ENCODE measurements around the gene ATP8B4. TPM values are rescaled to one million over a fixed set of nuclear protein-coding genes. Genes with fewer than 3 reads are reported as not detected.

The ATP8B4 gene
- polyA plus RNA-seq, 3 donors = 6.1 to 9.6 (median 6.8) TPM

DNA sequence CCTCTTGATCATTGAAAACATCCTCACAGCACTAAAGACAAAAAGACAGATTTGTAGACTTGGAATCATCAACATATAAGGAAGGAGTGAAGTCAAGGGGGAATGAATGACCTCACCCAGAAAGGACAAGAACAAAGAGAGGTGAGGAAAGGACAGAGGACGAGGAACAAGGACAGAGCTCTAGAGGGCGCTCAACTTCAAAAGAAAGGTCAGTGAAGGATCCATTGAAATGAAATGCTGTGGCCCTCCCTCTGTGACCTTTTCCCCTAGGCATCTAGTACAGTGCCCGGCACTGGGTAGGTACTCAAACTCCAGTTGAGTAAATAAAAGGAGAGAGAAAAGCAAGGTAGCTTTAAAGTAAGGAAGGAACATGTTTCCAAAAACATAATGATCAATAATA lies 2.6 kb downstream of the ATP8B4 start:
- no peak overlapping the region for H3K4me3 ChIP-seq (replicated peaks in 1 of 3; ENCODE audit: low read depth in 2 of 3, low read length in 3 of 3)
- TF ChIP-seq, protein P1, sequence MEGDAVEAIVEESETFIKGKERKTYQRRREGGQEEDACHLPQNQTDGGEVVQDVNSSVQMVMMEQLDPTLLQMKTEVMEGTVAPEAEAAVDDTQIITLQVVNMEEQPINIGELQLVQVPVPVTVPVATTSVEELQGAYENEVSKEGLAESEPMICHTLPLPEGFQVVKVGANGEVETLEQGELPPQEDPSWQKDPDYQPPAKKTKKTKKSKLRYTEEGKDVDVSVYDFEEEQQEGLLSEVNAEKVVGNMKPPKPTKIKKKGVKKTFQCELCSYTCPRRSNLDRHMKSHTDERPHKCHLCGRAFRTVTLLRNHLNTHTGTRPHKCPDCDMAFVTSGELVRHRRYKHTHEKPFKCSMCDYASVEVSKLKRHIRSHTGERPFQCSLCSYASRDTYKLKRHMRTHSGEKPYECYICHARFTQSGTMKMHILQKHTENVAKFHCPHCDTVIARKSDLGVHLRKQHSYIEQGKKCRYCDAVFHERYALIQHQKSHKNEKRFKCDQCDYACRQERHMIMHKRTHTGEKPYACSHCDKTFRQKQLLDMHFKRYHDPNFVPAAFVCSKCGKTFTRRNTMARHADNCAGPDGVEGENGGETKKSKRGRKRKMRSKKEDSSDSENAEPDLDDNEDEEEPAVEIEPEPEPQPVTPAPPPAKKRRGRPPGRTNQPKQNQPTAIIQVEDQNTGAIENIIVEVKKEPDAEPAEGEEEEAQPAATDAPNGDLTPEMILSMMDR (IDR thresholded peaks at IDR 0.05) = peak; percentile 73
- peaks cover 71% of the 10 kb centered on the region for H3K4me1 Mint-ChIP-seq
- H3K79me2 ChIP-seq (ENCODE audit: insufficient read depth, low read length) = peaks cover 78% of the 10 kb centered on the region
- H4K20me1 ChIP-seq (ENCODE audit: insufficient read depth, low read length) = no peaks in the 10 kb centered on the region
- peak overlapping the region; percentile 60 to 98 (median 93) for H3K27ac Mint-ChIP-seq
- H3K27me3 ChIP-seq (ENCODE audit: control insufficient read depth in 2 of 2, insufficient read depth in 2 of 2, low read length in 2 of 2) = no peaks in the 10 kb centered on the region
- no peaks in the 10 kb centered on the region for H3K36me3 ChIP-seq (replicated peaks in 1 of 2; ENCODE audit: control insufficient read depth in 1 of 2, insufficient read depth in 2 of 2, low read length in 2 of 2)
- H3K27ac ChIP-seq (ENCODE audit: low read depth in 1 of 2, low read length in 2 of 2) = peak overlapping the region in 1 of 2 donors; percentile 93
- H3K4me3 Mint-ChIP-seq = no peak overlapping the region
- no peaks in the 10 kb centered on the region for H3K9me3 ChIP-seq (replicated peaks in 1 of 2; ENCODE audit: control insufficient read depth in 1 of 2, insufficient read depth in 1 of 2, low read length in 2 of 2)
- WGBS (ENCODE audit: insufficient coverage) = 0% methylated on average over 1 of the region's 3 CpGs
- H3K4me2 ChIP-seq (replicated peaks; ENCODE audit: extremely low read depth, low read length, poor library complexity, severe bottlenecking) = no peak overlapping the region
- DNase-seq = peak in 2 of 3 donors; percentile 73 to 78
- H3K9me3 Mint-ChIP-seq = peaks cover 0 to 2% (median 0%) of the 10 kb centered on the region in 7 donors
- peaks cover 66 to 72% of the 10 kb centered on the region in 2 donors for H3K4me1 ChIP-seq (ENCODE audit: control insufficient read depth in 1 of 2, insufficient read depth in 2 of 2, low read length in 2 of 2)
- no peak overlapping the region for H2AFZ ChIP-seq (ENCODE audit: insufficient read depth, low read depth, low read length, poor library complexity, severe bottlenecking)
- no peak overlapping the region for H3K9ac ChIP-seq (ENCODE audit: insufficient read depth, low read length, poor library complexity, severe bottlenecking)
- intact Hi-C loops (cut with micrococcal nuclease) = loop anchor here (2.0 to 10.0 kb wide), 3 partner anchors 18 to 238 kb away; partner anchors contain the start of gene GABPB1 (in 1 of the 2)
- peaks cover 0 to 4% of the 10 kb centered on the region in 2 donors for H3K36me3 Mint-ChIP-seq
- H3K27me3 Mint-ChIP-seq (ENCODE audit: low read depth in 3 of 3) = peaks cover 0 to 3% (median 0%) of the 10 kb centered on the region in 3 donors

DNA sequence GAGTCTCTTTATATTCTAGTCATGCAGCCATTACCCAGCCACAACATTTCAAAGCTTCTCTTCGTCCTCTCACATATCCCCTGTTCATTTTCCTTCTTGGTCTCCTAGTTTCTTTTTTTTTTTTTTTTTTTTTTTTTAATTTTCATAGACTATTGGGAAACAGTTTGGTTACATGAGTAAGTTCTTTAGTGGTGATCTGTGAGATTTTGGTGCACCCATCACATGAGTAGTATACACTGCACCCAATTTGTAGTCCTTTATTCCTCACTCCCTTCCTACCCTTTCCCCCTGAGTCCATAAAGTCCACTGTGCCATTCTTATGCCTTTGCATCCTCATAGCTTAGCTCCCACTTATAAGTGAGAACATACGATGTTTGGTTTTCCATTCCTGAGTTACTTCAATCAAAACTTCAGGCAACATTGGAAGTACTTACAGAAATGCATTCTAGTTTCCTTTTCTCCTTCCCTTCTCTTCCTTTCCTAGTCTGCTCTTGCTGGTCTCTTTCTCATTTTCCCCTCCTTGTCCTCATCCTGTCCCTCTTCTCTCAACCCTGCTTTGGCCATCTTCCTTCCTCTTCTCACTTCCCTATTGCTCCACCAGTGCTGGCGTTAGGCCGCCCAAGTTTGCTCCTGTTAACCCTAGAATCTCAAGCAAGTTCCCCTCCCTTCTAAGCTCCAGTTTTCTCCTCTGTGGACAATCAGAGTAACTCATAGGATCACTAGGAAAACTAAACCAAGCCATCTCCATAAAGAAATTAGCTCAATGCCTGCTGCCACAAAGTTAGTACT lies 4.8 kb downstream of the ATP8B4 start:
- peak; percentile 81 to 87 (median 86) for DNase-seq
- Mint-ChIP-seq H3K27ac (peak overlapping the region; percentile 91 to 98 (median 97)), H3K4me1 (peaks cover 86% of the 10 kb centered on the region), H3K36me3 (peaks cover 0 to 4% of the 10 kb centered on the region in 2 donors), H3K27me3 (ENCODE audit: low read depth in 3 of 3) (peaks cover 0 to 3% (median 0%) of the 10 kb centered on the region in 3 donors), H3K9me3 (peaks cover 0 to 2% (median 0%) of the 10 kb centered on the region in 7 donors), H3K4me3 (peak overlapping the region; percentile 70 to 90)
- no peaks in the 10 kb centered on the region for H3K9me3 ChIP-seq (replicated peaks in 1 of 2; ENCODE audit: control insufficient read depth in 1 of 2, insufficient read depth in 1 of 2, low read length in 2 of 2)
- 0% methylated on average over 3 of the region's 4 CpGs for WGBS (ENCODE audit: insufficient coverage)
- no peak overlapping the region for H2AFZ ChIP-seq (ENCODE audit: insufficient read depth, low read depth, low read length, poor library complexity, severe bottlenecking)
- H3K9ac ChIP-seq (ENCODE audit: insufficient read depth, low read length, poor library complexity, severe bottlenecking) = peak overlapping the region; percentile 45
- H4K20me1 ChIP-seq (ENCODE audit: insufficient read depth, low read length) = no peaks in the 10 kb centered on the region
- H3K4me1 ChIP-seq (ENCODE audit: control insufficient read depth in 1 of 2, insufficient read depth in 2 of 2, low read length in 2 of 2) = peaks cover 73 to 85% of the 10 kb centered on the region in 2 donors
- peak overlapping the region; percentile 35 to 76 (median 70) for H3K4me3 ChIP-seq (replicated peaks in 1 of 3; ENCODE audit: low read depth in 2 of 3, low read length in 3 of 3)
- intact Hi-C loops (cut with micrococcal nuclease) = loop anchor here (10.0 kb wide), 2 partner anchors 59 to 241 kb away; partner anchors contain the start of gene GABPB1 (in 1 of the 2)
- H3K4me2 ChIP-seq (replicated peaks; ENCODE audit: extremely low read depth, low read length, poor library complexity, severe bottlenecking) = peak overlapping the region; percentile 86
- no peaks in the 10 kb centered on the region for H3K27me3 ChIP-seq (ENCODE audit: control insufficient read depth in 2 of 2, insufficient read depth in 2 of 2, low read length in 2 of 2)
- no peaks in the 10 kb centered on the region for H3K36me3 ChIP-seq (replicated peaks in 1 of 2; ENCODE audit: control insufficient read depth in 1 of 2, insufficient read depth in 2 of 2, low read length in 2 of 2)
- H3K79me2 ChIP-seq (ENCODE audit: insufficient read depth, low read length) = peaks cover 87% of the 10 kb centered on the region
- TF ChIP-seq, protein P1 (IDR thresholded peaks at IDR 0.05) = no peak
- H3K27ac ChIP-seq (ENCODE audit: low read depth in 1 of 2, low read length in 2 of 2) = peak overlapping the region; percentile 85 to 93

Measured in CD14-positive monocyte (primary cell).